Measurements from ENCODE around the gene RCOR1. TPM values are rescaled to one million over a fixed set of nuclear protein-coding genes. Genes with fewer than 3 reads are reported as not detected.
A peak's percentile ranks its signal among the peaks of the same experiment; 100 is the strongest.
"Not testable (repeated sequence)": the region's sequence is repeated elsewhere in the genome, so short reads cannot be mapped to it uniquely, and the experiment has no call there.

RCOR1 gene
- total RNA-seq, 2 donors from 2014 or later: 11.3 to 14.9 TPM

GRCh38 chr14:102757646-102758045, 165.2 kb downstream of the RCOR1 start:
- intact Hi-C loops (cut with DNase I): no loop called here
- ATAC-seq (no peak), DNase-seq (no peak)

- ATAC-seq (no peak), DNase-seq (no peak)
- intact Hi-C loops (cut with DNase I): no loop called here
These were observed 165.6 kb downstream of the RCOR1 start for GRCh38 chr14:102758087-102758486.

DNA sequence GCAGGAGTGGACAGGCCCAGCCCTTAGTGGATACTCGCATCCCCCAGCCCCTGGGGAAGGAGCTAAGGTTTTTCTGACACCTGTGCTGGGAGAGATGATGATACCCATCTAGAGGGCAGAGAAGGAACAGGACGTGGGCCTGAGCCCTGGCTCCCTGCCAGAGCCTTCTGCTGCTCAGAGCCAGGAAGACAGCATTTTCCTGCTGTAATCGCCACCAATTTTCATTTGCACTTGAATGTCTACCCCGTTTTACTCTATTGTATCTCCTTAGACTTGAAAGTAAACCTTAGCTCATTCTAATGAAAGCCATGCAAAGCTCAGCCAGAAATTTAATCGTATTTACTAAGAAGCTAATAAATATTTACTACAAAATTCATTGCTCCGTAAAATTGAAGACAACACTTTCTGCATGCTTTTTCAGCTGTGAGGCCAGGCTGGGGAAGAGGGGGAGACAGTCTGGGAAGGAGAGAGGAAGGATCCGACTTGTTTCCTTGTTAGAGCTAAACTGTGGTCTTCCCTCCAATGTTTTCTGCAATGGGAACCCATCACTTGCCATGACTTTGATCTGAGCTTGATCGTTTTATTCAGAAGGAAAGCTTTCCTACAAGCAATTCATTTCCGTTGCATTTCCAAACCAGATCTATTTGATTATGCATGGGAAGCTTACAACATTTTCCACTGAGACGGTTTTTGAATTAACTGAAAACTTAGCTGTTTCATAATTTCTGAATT, 167.2 kb downstream of the RCOR1 start:
- ATAC-seq (no peak), DNase-seq (no peak)
- intact Hi-C loops (cut with DNase I): no loop called here

- DNase-seq: no peak
- peak; percentile 67 to 72 for ATAC-seq
- intact Hi-C loops (cut with DNase I): no loop called here
These were observed 168.2 kb downstream of the RCOR1 start for GRCh38 chr14:102760496-102761193.

DNA sequence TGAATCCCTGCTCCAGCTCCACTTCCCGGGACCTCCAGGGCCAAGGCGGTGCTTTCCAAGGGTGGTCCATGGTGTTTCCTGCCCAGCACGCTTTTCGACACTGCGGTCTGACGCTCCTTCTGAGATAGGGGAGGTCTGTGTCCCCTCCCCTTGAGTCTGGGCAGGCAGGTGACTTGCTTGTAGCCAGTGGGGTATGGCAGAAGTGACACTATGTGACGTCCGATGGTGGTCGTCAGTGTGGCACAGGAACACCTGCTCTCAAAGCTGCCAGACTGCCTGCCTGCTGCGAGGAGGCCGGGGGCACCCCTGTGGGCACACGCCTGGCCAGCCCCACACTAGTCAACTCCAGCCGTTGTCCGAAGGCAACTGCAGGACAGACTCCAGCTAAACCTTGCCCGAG, 168.8 kb downstream of the RCOR1 start:
- intact Hi-C loops (cut with DNase I): no loop called here
- no peak for ATAC-seq
- no peak for DNase-seq

DNA sequence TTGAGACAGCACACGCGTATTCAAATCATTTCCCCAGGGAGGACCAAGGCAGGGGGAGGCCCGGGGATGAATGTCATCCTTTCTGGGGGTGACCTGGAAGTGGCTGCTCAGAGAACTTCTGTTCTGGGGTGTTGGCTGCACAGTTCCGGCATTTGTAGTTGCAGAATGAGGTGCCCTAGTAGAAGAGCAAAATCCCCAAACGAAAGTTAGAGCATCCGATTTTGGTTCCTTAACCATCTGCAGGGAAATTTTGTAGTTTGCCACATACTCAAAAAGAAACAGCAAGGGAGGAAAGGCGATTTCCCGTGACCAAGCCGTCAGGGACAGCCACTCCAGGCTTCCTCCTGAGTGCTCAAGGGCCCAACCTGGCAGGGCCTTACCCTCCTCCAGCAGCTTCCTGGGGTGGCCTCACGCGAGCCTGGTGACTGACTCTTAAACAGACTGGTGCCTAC, 171.8 kb downstream of the RCOR1 start:
- intact Hi-C loops (cut with DNase I): no loop called here
- ATAC-seq (no peak), DNase-seq (no peak)

DNA sequence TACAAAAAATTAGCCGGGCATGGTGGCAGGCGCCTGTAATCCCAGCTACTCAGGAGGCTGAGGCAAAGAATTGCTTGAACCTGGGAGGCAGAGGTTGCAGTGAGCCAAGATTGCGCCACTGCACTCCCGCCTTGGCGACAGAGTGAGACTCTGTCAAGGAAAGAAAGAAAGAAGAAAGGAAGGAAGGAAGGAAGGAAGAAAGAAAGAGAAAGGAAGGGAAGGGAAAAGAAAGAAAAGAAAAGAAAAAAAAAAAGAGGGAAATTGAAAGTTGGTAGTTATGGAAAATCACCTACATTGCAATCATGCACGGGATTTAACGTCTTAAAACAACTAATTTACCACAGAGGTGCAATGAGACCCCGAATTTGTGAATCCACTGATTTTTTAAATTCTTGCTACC, 173.3 kb downstream of the RCOR1 start:
- DNase-seq; ATAC-seq; intact Hi-C loops (cut with DNase I): not testable (repeated sequence)

DNA sequence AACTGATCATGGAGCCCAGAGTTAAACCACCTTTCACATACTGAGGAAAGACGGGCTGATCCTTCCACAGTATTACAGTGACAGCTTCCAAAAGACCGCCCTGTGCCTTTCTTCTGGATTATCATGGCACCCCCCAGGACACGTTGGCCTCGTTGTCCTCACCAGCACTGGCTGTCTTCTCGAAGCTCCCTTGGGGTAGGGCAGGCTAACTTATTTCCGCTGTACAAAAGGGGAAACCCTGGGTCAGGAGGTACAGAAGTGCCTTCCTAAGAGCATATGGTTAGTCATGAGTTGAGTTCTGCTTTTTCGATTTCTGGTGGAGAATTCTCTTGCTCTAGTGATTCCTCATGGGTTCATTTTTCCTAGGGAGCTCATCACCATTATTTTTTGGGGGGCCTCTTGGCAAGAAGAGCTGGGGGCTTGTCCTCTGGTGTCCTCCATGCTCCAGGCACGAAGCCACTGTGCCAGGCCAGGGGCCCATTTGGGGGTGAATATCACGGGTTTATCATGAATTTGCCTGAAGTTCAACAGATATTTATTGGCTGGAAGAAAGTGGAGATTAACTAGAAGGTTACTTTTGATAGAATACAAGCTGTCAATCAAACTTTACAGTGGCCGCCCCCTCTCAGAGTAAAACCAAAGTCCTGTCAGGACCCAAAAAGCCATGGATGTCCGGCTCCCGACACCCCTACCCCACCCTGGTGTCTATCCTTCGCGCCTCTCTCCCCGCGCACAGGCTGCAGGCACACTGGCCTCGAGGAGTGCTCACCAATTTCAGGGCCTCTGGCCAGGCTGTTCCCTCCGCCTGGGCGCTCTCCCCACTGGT, 176.0 kb downstream of the RCOR1 start:
- no peak for DNase-seq
- intact Hi-C loops (cut with DNase I): no loop called here
- peak; percentile 59 to 71 for ATAC-seq

DNA sequence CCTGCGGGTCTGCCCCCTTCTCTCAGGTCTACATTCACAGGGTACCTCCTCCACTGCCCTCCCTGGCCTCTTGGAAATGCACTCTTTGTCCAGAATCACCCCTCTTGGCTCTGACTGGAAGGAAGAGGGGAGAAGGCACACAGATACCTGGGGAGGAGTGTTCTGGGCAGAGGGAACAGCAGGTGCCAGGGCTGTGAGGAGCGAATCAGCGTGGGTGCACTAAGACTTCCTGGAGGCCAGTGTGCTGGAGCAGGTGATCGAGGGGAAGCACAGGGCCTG, 176.5 kb downstream of the RCOR1 start:
- ATAC-seq: no peak
- DNase-seq: no peak
- intact Hi-C loops (cut with DNase I): no loop called here

- DNase-seq (no peak), ATAC-seq (no peak)
- intact Hi-C loops (cut with DNase I): loop anchor here (5.0 kb wide), 1 partner anchor 147 kb away; no protein-coding TSS in a partner anchor
These were observed 178.0 kb downstream of the RCOR1 start for GRCh38 chr14:102770147-102771123.

DNA sequence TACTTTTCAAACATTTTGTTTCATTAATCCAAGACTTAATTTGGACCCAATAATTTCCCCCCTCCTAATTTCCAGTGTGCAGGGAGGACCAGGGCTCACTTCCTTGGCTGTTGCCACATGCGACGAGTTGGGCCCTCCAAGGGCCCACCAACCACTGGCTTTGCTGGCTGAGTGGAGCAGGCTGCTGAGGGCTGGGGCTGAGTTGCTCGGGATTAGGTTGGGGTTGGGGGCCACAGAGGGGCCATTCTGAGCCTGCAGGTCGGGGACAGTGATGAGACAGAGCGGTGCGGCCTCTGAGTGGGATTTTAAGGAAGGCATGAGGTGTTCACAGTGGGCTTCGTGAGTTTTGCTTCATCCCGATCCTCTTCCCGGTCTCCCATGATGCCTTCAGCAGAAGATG, 178.7 kb downstream of the RCOR1 start:
- ATAC-seq: no peak
- intact Hi-C loops (cut with DNase I): loop anchor here (5.0 kb wide), 1 partner anchor 146 kb away; no protein-coding TSS in a partner anchor
- DNase-seq: no peak

DNA sequence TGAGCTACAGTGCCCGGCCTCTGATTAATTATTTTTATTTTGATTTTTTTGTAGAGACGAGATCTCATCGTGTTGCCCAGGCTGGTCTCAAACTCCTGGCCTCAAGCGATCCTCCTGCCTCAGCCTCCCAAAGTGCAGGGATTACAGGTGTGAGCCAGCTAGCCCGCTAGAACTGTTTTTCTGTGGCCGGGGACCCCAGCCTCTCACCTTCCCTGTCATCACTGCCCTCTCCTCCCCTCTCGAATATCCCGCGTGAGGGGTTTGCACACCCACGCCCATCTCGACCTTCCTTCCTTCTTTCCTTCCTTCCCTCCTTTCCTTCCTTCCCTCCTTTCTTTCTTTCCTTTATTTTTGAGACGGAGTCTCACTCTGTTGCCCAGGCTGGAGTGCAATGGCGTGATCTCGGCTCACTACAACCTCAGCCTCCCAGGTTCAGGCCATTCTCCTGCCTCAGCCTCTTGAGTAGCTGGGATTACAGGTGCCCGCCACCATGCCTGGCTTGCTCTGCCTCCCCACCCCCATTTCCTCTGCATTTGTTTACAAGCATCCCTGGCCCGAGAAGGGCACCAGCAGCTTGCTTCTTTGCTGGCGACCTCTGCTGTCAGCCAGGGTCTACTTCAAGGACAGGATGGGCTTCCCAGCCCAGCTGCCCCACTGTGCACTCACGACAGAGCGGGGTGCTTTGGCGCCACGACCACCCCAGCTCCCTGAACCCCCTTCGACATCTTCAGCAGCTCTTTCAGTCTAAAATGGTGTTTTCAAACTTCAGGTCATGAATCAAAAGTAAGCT, 180.5 kb downstream of the RCOR1 start:
- ATAC-seq (no peak), DNase-seq (no peak)
- intact Hi-C loops (cut with DNase I): loop anchor here (5.0 kb wide), 1 partner anchor 144 kb away; no protein-coding TSS in a partner anchor

GRCh38 chr14:102774391-102775153, 182.1 kb downstream of the RCOR1 start:
- intact Hi-C loops (cut with DNase I): loop anchor here (5.0 kb wide), 1 partner anchor 143 kb away; no protein-coding TSS in a partner anchor
- ATAC-seq: peak; percentile 36 to 67
- peak; percentile 37 for DNase-seq

DNA sequence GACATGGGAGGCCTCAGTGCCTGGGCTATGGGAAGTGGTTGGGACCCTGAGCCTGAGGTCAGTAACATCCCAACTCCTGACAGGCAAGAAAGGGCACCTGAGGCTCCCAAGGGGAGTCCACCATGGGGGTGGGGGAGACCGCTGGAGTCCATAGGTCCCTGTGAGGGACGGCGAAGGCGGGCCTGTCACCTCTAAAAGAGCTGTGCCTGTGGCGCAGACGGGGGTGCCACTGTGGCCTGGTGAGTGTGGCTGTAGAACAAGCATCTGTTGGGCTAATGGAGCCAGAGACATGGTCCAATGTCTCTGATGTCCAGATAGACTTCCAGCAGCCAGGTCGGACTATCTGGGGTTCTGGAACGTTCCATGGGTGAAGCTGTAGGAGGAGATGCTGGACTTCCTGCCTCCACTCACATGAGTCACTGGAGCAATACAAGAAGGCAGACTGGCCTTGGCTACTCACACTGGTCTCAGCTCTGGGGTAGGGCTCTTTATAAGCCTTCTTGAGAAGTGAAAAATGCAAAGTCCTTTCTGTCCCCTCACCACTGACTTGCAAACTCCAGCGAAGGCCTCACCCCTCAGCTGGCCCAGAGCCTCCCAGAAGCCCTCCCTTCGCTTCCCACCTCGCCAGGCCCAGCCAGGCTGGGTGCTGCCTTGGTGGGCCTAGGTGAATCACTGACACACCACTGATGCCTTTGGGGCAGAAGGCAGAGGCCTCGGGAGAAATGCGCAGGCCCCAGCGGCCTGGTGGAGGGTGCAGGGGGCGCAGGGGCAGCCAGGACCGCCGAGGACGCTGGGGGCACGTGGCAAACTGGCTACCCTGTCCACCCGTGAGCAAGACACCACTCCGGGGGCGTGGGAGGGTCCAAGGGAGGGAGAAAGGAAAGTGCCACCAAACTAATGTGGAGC, 183.7 kb downstream of the RCOR1 start:
- intact Hi-C loops (cut with DNase I): no loop called here
- DNase-seq (peak; percentile 42), ATAC-seq (peak in 1 of 2 donors; percentile 47)

DNA sequence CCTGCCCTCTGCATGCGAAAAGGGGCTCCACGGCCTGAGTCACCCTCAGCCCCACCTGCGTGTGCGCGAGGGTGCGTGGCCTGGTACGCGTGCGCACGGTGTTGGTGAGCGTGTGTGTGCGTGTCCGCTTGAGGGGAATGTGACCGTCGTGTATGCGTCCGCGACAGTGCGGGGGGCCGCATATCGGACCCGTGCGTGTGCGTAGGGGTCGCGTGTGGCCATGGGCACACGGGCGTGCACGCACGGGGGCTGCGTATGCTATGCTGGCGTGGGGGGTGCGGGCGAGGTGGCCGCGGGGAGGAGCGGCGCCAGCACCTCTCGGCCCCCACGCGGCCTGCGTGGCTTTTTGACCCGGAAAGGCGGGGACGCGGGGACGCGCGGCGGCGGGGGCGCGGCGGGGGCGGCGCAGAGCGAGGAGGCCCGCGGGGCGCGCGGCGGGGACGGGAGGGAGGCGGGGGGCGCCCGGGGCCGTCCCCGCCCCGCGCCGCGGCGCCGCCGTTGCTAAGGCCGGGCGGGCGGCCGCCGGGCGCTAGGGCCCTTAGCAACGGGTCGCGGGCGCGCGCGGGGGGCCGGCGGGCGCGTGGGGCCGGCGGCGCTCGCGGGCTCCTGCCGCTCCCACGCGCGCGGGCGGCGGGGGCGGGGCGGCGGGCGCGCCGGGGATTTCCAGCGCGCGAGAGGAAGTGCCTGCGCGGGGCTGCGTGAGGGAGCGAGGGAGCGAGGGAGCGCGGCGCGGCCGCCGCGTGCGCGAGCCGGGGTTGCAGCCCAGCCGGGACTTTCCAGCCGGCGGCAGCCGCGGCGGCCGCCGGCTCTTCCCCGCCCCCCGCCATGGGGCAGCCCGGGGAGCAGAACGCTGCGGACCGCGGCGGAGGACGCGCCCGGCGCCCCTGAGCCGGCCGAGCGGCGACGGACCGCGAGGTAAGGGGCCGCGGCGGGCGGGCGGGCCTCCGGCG, 184.6 kb downstream of the RCOR1 start, which contains the start of gene TRAF3:
Gene TRAF3 (plus strand): TSS at position 689 of the 950 bp plus-strand sequence. CDS start 92,753 bp downstream, outside the sequence.
- intact Hi-C loops (cut with DNase I): no loop called here
- ATAC-seq (peak; percentile 64 to 69), DNase-seq (peak; percentile 75)

All from left cardiac atrium (tissue), 4 donors.